Amniotic epithelial cell (primary cell): ENCODE measurements around the gene IL1RAP.
A peak's percentile ranks its signal among the peaks of the same experiment; 100 is the strongest.

Source experiments
- DNase-seq: peaks from one replicate; pipeline ENCODE4 v3.0.0-alpha.2; 2010; ENCODE audit warnings: low read depth

IL1RAP gene

GRCh38 chr3:190614226-190615059 lies 100.6 kb downstream of the IL1RAP start:
- DNase-seq: peak; percentile 50

GRCh38 chr3:190615060-190615384 lies 101.1 kb downstream of the IL1RAP start:
- DNase-seq: no peak

DNA sequence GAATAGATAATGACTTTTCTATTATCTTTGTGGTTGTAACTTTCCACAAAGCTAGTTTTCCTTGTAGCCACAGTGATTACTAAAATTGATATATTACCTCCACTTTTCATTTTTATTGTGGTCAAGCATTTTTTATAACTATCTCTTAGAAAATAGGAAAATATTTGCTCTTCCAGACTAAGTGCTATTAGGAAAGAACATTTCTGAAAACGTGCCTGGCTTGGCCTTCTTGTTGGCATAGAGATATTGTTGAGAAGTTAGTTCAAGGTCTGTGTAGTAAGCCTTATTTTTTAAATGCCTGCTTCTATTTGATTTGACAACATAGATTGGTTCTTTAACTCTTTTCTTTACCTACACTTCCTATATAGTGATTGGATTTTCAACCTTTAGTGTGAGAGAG lies 101.7 kb downstream of the IL1RAP start:
- DNase-seq: peak; percentile 56

GRCh38 chr3:190616637-190617036 lies 102.8 kb downstream of the IL1RAP start:
- peak; percentile 9 for DNase-seq

DNA sequence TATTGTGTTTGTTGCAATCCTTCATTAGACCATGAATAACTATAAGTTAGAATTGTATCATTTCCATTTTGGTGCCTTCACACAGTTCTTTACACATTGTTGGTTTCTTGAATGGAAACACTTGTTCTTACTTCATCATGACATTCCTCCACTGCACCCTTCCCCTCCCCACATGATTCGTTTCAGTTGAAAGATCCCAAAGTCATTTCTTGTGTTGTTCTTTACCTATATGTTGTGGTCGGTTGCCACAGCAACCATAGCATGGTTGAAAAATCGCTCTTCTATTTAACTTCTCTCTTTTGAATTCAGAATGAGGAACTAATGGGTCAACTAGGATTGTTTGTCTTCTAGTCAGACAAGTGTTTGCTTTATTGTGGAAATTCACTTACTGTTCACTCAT lies 103.3 kb downstream of the IL1RAP start:
- no peak for DNase-seq

DNA sequence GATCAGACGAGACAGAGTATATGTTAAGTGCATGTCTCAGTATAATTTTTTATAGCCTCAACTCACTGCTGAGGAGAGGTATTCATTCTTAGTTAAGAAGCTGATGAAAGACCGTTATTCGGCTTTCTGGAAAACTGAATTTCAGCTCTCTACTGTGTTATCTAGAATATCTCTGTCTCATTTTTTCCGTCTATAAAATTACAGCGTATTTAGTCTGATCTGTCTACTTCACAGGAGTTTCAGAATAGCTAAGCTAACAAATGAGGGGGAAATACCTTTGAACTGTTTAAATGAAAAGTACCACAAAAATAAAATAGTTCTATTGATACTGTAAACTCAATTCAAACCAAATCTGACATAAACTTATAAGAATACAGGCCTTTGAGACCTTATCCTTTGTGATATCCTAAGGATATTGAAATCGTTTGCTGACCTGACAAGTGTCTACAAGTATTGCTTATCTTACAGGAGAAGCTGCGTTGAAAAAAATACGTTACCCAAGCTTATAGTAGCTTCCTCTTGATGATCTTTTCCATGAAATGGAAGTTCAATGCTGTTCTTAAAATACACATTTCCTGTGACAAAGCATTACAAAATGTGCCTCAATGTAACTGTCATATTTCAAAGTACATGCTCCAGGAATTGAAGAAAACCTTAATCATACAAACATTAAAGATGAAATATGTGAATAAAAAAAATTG lies 104.6 kb downstream of the IL1RAP start:
- no peak for DNase-seq

GRCh38 chr3:190619353-190619752 lies 105.5 kb downstream of the IL1RAP start:
- DNase-seq: no peak

DNA sequence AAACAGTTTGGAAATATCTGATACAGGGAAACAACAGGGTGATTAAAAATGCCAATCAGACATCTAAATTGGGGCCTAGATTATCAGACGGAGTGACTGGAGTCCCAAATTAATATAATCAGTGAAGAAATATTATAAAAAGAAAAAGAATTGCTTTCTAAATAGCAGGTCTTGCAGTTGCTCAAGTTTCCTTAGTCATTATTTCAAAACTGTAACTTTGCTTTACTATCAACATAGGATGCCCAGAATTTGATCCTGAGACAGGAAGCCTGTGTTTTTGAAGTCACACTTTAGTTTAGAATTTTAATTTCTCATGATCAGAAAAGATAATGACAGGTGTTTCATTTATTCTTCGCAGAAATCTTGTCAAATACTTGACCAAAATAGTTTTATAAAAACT lies 105.9 kb downstream of the IL1RAP start:
- DNase-seq: peak; percentile 27

DNA sequence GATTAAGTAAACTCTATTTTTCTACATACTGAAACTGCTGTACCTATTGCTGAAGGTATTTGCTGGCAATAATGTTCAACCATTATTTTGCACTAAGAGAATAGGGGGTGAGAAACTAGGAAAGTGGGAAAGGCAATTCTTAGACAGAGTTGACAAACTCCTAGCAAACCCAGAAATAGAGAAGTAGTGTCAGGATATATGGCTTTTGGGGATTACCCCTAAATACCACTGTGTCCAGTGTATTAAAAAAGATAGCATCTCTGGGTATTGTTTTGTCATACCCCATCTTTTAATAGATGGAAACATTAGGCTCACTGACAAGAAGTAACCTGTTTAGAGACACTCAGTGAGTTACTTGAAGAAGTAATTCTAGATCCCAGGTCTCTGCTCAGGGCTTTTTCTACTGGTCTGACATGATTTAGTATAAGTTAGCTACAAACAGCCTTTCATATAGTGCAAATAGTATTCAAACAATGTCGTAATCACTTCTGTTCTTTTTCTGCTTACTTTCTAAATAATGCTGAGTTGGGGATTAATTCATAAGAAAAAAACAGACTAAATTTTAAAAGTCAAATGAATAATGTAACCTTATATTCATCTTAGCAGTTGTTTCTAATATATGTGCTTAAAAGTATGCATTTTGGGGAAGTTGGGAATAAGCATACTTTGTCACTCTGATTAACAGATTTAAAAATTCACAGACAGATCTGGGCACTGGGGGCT lies 107.2 kb downstream of the IL1RAP start:
- DNase-seq: peak; percentile 21

DNA sequence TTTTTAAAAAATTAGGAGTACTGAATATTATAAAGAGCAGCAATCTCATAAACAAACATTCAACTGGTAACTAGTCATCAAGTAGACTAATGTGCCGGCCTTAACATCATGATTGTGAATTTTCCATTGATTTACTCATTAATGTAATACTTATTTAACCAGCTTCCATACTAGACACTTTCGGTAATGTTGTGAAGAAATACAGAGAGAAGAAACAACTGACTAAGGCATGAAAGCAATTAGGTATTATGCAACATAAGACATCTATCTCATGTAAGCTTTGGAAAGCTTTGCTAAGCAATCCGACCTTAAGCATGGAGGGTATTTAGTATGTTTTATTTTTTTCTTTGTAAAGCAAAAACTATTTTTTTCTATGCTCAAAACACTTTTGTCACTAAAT lies 108.0 kb downstream of the IL1RAP start:
- DNase-seq: peak; percentile 78

DNA sequence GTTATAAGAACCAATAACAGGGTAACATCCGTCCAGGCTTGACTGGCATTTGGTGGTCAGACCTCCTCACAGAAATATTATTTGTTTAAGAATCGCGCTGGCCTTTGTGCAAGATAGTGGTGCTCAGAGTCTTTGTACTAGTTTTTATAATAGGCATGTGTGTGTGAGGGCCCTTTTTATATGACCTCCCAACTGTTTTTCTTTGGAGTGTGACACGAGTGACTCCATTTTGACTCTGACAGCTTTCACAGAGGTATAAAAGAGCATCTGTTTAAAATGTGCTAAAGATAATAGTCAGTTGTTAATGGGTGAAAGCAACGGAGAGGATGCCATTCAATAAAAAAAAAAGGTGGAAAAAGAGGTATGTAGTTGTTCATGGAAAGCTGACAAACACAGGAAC lies 110.4 kb downstream of the IL1RAP start:
- DNase-seq: no peak

- no peak for DNase-seq
These were observed 113.2 kb downstream of the IL1RAP start for GRCh38 chr3:190626951-190627620.

DNA sequence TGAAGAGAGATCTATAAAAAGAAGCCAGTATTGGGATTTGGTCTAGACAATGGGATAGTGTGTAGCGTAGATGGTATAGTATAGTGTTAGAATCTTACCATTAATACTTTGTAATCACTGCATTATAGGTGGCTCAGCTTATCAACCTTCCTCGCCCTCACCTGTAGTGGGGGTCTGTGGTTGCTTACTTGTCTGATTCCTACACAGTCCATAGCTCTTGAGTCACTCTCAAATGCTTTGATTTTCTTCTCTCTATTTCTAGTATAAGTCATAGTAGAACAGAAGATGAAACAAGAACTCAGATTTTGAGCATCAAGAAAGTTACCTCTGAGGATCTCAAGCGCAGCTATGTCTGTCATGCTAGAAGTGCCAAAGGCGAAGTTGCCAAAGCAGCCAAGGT lies 115.2 kb downstream of the IL1RAP start:
- no peak for DNase-seq

GRCh38 chr3:190631295-190631694 lies 117.4 kb downstream of the IL1RAP start:
- DNase-seq: no peak

DNA sequence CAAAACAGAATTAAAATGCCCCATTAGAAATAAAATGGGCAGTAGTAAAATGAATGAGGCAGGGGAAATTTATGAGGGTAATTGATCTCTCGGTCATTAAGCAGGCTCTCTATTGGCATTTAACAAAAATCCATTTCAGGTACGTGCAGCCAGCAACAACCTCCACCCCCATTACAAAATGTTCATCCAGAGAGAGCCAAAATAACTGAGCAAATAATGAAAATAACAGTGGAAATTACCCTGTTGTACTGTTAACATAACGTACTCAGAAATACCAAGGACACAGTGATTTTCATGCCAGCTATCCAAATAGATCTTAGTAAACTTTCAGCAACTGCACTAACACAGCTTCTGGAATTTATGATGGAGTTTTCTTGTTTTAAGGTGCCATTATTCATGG lies 127.7 kb downstream of the IL1RAP start:
- DNase-seq: no peak

DNA sequence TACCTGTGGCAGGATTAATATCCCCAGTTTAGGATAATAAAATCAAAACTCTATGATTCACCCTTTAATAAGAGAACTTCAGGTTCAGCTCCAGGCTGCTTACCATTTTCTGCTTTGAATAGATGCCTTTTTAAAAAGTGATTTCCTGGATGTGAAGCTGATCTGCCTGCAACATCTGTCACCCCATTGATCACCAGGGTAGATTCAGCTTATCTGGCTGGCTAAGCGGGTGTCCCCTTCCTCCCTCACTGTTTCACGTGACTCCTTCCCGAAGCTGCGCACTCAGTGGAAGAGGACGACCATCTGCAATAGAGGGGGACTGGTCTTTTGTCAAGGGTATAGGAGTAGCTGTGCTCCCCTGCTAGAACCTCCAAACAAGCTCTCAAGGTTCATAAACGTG lies 128.1 kb downstream of the IL1RAP start:
- no peak for DNase-seq

DNA sequence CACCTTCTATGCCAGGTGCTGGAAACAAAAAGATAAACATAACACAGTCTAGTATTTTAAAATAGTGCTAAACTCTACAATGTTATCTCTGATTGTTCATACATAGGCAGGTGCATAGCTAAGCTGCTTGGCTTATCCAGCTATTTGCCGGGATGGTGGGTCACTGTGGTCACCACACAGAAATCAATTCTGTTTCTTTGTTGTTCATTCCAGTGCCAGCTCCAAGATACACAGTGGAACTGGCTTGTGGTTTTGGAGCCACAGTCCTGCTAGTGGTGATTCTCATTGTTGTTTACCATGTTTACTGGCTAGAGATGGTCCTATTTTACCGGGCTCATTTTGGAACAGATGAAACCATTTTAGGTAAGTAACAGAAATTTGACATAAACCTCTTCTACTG lies 130.2 kb downstream of the IL1RAP start:
- no peak for DNase-seq

DNA sequence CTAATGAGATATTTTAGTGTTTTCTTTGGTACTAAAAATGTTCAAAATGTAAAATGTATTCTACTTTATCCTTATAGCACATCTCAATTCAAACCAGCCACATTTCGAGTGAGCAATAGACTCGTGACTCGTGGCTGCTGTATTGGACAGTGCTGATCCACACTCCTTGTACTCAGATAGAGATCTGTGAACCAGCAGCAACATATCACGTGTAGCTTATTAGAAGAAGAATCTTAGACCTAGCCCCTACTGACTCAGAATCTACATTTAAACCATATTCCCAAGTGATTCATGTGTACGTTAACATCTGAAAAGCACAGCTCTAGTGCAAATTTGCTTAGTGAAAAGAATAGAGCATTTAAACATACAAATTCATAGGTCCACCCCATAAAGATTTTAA lies 130.9 kb downstream of the IL1RAP start:
- DNase-seq: peak; percentile 51

DNA sequence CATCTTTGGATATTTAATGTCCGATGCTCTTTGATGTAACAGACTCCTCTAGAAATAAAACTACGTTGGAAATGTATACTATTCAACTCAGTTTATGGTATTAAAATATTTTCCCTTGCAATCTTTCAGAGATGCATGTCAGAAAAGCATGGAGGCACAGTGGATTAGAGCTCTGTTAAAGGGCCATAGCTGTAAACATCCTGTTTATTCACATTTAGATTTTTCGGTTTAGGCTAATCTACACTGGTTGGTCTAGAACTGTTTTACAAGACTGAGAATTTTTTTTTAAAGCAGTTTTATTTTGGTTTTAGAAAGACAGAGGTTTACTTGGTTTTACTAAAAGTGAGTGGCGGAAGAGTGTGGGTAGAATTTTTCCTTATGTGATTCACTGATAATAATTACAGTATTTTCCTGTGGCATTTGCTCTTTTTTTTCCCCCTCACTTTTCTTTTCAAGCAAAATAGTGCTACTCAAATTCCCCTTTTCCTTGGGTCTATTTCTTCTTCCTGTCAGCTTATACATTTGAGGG lies 132.1 kb downstream of the IL1RAP start:
- no peak for DNase-seq

GRCh38 chr3:190646996-190647395 lies 133.1 kb downstream of the IL1RAP start:
- DNase-seq: no peak

DNA sequence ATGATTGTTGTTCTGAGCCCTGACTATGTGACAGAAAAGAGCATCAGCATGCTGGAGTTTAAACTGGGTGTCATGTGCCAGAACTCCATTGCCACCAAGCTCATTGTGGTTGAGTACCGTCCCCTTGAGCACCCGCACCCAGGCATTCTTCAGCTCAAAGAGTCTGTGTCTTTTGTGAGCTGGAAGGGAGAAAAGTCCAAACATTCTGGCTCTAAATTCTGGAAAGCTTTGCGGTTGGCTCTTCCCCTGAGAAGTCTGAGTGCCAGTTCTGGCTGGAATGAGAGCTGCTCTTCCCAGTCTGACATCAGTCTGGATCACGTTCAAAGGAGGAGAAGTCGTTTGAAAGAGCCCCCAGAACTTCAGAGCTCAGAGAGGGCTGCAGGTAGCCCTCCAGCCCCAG lies 142.0 kb downstream of the IL1RAP start:
- no peak for DNase-seq

DNA sequence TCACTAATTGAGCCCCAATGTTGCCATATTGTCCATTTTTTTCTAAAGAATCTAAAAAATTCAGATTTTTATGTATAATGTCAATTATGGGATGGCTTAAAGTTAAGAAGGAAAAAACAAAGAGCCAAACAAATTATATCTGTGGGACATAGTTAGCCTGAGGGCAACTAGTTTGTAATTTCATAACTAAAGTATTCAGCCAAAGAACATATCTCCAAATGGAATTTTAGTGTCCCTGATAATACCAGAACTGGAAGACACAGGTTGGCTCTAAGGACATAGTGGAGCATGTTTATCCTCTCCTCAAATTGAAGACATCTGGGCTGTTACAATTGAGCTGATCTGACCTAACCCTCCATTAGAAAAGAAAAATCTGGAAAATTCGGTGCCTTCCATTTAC lies 144.2 kb downstream of the IL1RAP start:
- DNase-seq: no peak
